ENCODE measurements around the gene NIN. TPM values are rescaled to one million over a fixed set of nuclear protein-coding genes. Genes with fewer than 3 reads are reported as not detected.

NIN gene
- total RNA-seq, 2 experiments from 2014 or later, result 56.9 to 57.9 TPM

GRCh38 chr14:50859296-50859624 is 28.3 kb upstream of the NIN start:
- Mint-ChIP-seq H3K27ac (no peak overlapping the region), H3K9me3 (no peaks in the 10 kb centered on the region), H3K36me3 (ENCODE audit: low read depth) (no peaks in the 10 kb centered on the region), H3K27me3 (ENCODE audit: low read depth) (no peaks in the 10 kb centered on the region), H3K4me1 (ENCODE audit: low read depth) (peaks cover 10% of the 10 kb centered on the region), H3K4me3 (peak overlapping the region; percentile 80)
- no peak for DNase-seq
- intact Hi-C loops (cut with micrococcal nuclease), result loop anchor here (2.0 kb wide), 1 partner anchor 46 kb away; no protein-coding TSS in a partner anchor
- CTCF ChIA-PET, result interaction anchor here (0.6 to 8.0 kb wide), 21 partner anchors 8 to 1100 kb away, joined by 3 to 143 read pairs (median 10); partner anchors contain the start of gene NIN

GRCh38 chr14:50856660-50857059 is 25.7 kb upstream of the NIN start:
- CTCF ChIA-PET, result interaction anchor here (0.6 to 8.0 kb wide), 5 partner anchors 8 to 314 kb away, joined by 3 to 143 read pairs (median 3); no protein-coding TSS in a partner anchor
- no peak overlapping the region for H3K27ac Mint-ChIP-seq
- intact Hi-C loops (cut with micrococcal nuclease), result no loop called here
- no peaks in the 10 kb centered on the region for H3K9me3 Mint-ChIP-seq
- H3K36me3 Mint-ChIP-seq (ENCODE audit: low read depth), result no peaks in the 10 kb centered on the region
- H3K4me3 Mint-ChIP-seq, result no peak overlapping the region
- no peaks in the 10 kb centered on the region for H3K27me3 Mint-ChIP-seq (ENCODE audit: low read depth)
- DNase-seq, result no peak
- peaks cover 12% of the 10 kb centered on the region for H3K4me1 Mint-ChIP-seq (ENCODE audit: low read depth)

GRCh38 chr14:50855558-50855957 is 24.6 kb upstream of the NIN start:
- intact Hi-C loops (cut with micrococcal nuclease), result no loop called here
- H3K4me3 Mint-ChIP-seq, result no peak overlapping the region

GRCh38 chr14:50854521-50854920 is 23.6 kb upstream of the NIN start:
- Mint-ChIP-seq H3K27ac (no peak overlapping the region), H3K36me3 (ENCODE audit: low read depth) (no peaks in the 10 kb centered on the region), H3K4me1 (ENCODE audit: low read depth) (peaks cover 6% of the 10 kb centered on the region), H3K27me3 (ENCODE audit: low read depth) (no peaks in the 10 kb centered on the region), H3K4me3 (no peak overlapping the region), H3K9me3 (no peaks in the 10 kb centered on the region)
- no peak for DNase-seq
- intact Hi-C loops (cut with micrococcal nuclease), result no loop called here
- CTCF ChIA-PET, result interaction anchor here (0.5 to 1.2 kb wide), 3 partner anchors 15 to 139 kb away, joined by 3 read pairs; no protein-coding TSS in a partner anchor

More at GRCh38 chr14:50855558-50855957, 24.6 kb upstream of the NIN start:
- Mint-ChIP-seq H3K9me3 (no peaks in the 10 kb centered on the region), H3K27ac (no peak overlapping the region), H3K36me3 (ENCODE audit: low read depth) (no peaks in the 10 kb centered on the region), H3K27me3 (ENCODE audit: low read depth) (no peaks in the 10 kb centered on the region), H3K4me1 (ENCODE audit: low read depth) (peaks cover 12% of the 10 kb centered on the region)
- no peak for DNase-seq
- CTCF ChIA-PET, result no interaction called here

GRCh38 chr14:50853891-50854290 is 22.9 kb upstream of the NIN start:
- Mint-ChIP-seq H3K27ac (no peak overlapping the region), H3K4me1 (ENCODE audit: low read depth) (peaks cover 2% of the 10 kb centered on the region), H3K4me3 (no peak overlapping the region), H3K36me3 (ENCODE audit: low read depth) (no peaks in the 10 kb centered on the region), H3K27me3 (ENCODE audit: low read depth) (no peaks in the 10 kb centered on the region), H3K9me3 (no peaks in the 10 kb centered on the region)
- intact Hi-C loops (cut with micrococcal nuclease), result no loop called here
- no peak for DNase-seq
- CTCF ChIA-PET, result interaction anchor here (1.1 to 1.2 kb wide), 2 partner anchors 15 to 59 kb away, joined by 3 read pairs; no protein-coding TSS in a partner anchor

- CTCF ChIA-PET, result interaction anchor here (0.7 to 4.8 kb wide), 4 partner anchors 10 to 58 kb away, joined by 3 to 28 read pairs (median 3); no protein-coding TSS in a partner anchor
- Mint-ChIP-seq H3K36me3 (ENCODE audit: low read depth) (no peaks in the 10 kb centered on the region), H3K27me3 (ENCODE audit: low read depth) (no peaks in the 10 kb centered on the region), H3K4me3 (no peak overlapping the region), H3K27ac (no peak overlapping the region), H3K4me1 (ENCODE audit: low read depth) (no peaks in the 10 kb centered on the region), H3K9me3 (no peaks in the 10 kb centered on the region)
- intact Hi-C loops (cut with micrococcal nuclease), result no loop called here
- DNase-seq, result no peak
Measured at GRCh38 chr14:50846226-50846880, 15.4 kb upstream of the NIN start.

GRCh38 chr14:50845166-50845565 is 14.2 kb upstream of the NIN start:
- Mint-ChIP-seq H3K27me3 (ENCODE audit: low read depth) (no peaks in the 10 kb centered on the region), H3K4me3 (no peak overlapping the region), H3K4me1 (ENCODE audit: low read depth) (no peaks in the 10 kb centered on the region), H3K36me3 (ENCODE audit: low read depth) (no peaks in the 10 kb centered on the region), H3K9me3 (no peaks in the 10 kb centered on the region), H3K27ac (no peak overlapping the region)
- DNase-seq, result no peak
- CTCF ChIA-PET, result interaction anchor here (4.8 kb wide), 1 partner anchor 14 kb away, joined by 28 read pairs; no protein-coding TSS in a partner anchor
- intact Hi-C loops (cut with micrococcal nuclease), result no loop called here

- H3K27me3 Mint-ChIP-seq (ENCODE audit: low read depth), result no peaks in the 10 kb centered on the region
- intact Hi-C loops (cut with micrococcal nuclease), result no loop called here
- no peak overlapping the region for H3K27ac Mint-ChIP-seq
- H3K4me3 Mint-ChIP-seq, result no peak overlapping the region
- no peaks in the 10 kb centered on the region for H3K9me3 Mint-ChIP-seq
- no peaks in the 10 kb centered on the region for H3K36me3 Mint-ChIP-seq (ENCODE audit: low read depth)
- CTCF ChIA-PET, result no interaction called here
- DNase-seq, result no peak
- no peaks in the 10 kb centered on the region for H3K4me1 Mint-ChIP-seq (ENCODE audit: low read depth)
Measured at GRCh38 chr14:50844391-50844790, 13.4 kb upstream of the NIN start.

GRCh38 chr14:50839691-50840090 is 8.7 kb upstream of the NIN start:
- H3K9me3 Mint-ChIP-seq, result no peaks in the 10 kb centered on the region
- no peak overlapping the region for H3K27ac Mint-ChIP-seq
- CTCF ChIA-PET, result interaction anchor here (0.6 to 2.7 kb wide), 4 partner anchors 15 to 64 kb away, joined by 3 to 13 read pairs (median 6); no protein-coding TSS in a partner anchor
- intact Hi-C loops (cut with micrococcal nuclease), result no loop called here
- no peak overlapping the region for H3K4me3 Mint-ChIP-seq
- H3K4me1 Mint-ChIP-seq (ENCODE audit: low read depth), result peaks cover 27% of the 10 kb centered on the region
- no peaks in the 10 kb centered on the region for H3K36me3 Mint-ChIP-seq (ENCODE audit: low read depth)
- DNase-seq, result no peak
- no peaks in the 10 kb centered on the region for H3K27me3 Mint-ChIP-seq (ENCODE audit: low read depth)

- Mint-ChIP-seq H3K36me3 (ENCODE audit: low read depth) (no peaks in the 10 kb centered on the region), H3K4me1 (ENCODE audit: low read depth) (peaks cover 31% of the 10 kb centered on the region), H3K9me3 (no peaks in the 10 kb centered on the region), H3K4me3 (no peak overlapping the region), H3K27ac (no peak overlapping the region), H3K27me3 (ENCODE audit: low read depth) (no peaks in the 10 kb centered on the region)
- peak; percentile 35 for DNase-seq
- intact Hi-C loops (cut with micrococcal nuclease), result no loop called here
- CTCF ChIA-PET, result interaction anchor here (0.6 to 2.7 kb wide), 4 partner anchors 15 to 1408 kb away, joined by 3 to 13 read pairs (median 4); no protein-coding TSS in a partner anchor
Measured at GRCh38 chr14:50839048-50839447, 8.1 kb upstream of the NIN start.

GRCh38 chr14:50837850-50838470 is 7.0 kb upstream of the NIN start:
- no peak overlapping the region for H3K4me3 Mint-ChIP-seq

GRCh38 chr14:50837271-50837670 is 6.3 kb upstream of the NIN start:
- Mint-ChIP-seq H3K36me3 (ENCODE audit: low read depth) (no peaks in the 10 kb centered on the region), H3K27ac (no peak overlapping the region), H3K4me3 (no peak overlapping the region), H3K4me1 (ENCODE audit: low read depth) (peaks cover 46% of the 10 kb centered on the region), H3K27me3 (ENCODE audit: low read depth) (no peaks in the 10 kb centered on the region), H3K9me3 (no peaks in the 10 kb centered on the region)
- intact Hi-C loops (cut with micrococcal nuclease), result no loop called here
- CTCF ChIA-PET, result interaction anchor here (1.1 kb wide), 1 partner anchor 51 kb away, joined by 3 read pairs; no protein-coding TSS in a partner anchor
- no peak for DNase-seq

More at GRCh38 chr14:50837850-50838470, 7.0 kb upstream of the NIN start:
- intact Hi-C loops (cut with micrococcal nuclease), result no loop called here
- no peaks in the 10 kb centered on the region for H3K36me3 Mint-ChIP-seq (ENCODE audit: low read depth)
- H3K27ac Mint-ChIP-seq, result no peak overlapping the region
- CTCF ChIA-PET, result interaction anchor here (2.7 kb wide), 1 partner anchor 22 kb away, joined by 13 read pairs; no protein-coding TSS in a partner anchor
- H3K4me1 Mint-ChIP-seq (ENCODE audit: low read depth), result peaks cover 39% of the 10 kb centered on the region
- DNase-seq, result no peak
- H3K27me3 Mint-ChIP-seq (ENCODE audit: low read depth), result no peaks in the 10 kb centered on the region
- H3K9me3 Mint-ChIP-seq, result no peaks in the 10 kb centered on the region
